Measurements from ENCODE around the gene DLGAP4.

The DLGAP4 gene

DNA sequence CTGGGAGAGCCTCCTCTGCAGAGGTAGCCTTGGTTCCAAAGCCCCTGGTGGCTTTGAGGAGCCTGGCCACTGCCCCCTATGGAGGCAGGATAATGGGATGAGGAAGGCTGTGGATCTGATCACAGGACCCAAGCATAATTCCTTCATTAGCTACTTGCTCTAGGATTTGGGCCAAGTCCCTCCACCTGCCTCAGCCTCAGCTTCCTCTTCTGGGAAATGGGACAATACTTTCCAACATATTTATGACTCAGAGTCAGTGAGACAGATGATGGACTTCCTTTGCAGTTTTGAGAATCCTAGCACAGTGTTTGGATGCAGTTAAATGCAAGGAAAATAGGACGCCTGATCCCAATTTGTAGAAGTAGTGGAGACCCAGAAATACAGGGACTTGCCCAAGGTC lies 171.3 kb downstream of the DLGAP4 start:
- DNase-seq (ENCODE audit: low spot score) = no peak

DNA sequence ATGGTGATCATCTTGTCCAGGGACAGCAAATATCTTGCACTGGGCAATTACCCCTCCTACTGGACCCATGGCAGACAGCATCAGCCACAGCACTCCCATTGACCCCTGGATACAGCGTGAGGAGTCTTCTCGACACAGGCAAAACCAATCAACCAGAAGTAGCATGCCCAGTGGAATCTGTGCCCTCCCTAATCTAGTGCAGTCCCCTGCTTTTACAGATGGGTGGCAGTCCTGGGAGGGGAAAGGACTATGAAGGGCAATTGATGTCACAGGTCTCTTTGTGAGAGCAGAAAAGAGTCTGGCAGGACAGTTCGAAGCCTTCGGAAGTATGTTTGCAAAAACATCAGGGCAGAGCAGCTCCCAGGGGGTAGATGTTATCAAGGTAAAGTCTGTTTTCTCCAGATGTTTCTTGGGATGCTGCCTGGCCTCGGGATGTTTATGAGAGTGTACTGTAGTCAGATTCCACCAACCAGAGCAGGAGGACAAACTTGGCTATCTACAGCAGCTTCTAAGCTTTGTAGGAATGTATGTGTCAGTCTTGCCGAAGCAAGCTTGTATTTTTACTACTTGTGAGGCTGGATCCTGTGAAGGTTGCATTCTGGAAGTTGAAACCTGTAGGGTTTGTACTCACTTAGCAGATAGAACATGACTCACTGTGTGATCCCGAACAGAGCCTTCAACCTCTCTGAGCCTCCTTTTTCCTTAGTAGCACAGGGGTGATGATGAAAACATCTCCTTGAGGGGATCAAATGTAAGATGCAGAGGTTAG lies 172.2 kb downstream of the DLGAP4 start:
- DNase-seq (ENCODE audit: low spot score) = no peak

DNA sequence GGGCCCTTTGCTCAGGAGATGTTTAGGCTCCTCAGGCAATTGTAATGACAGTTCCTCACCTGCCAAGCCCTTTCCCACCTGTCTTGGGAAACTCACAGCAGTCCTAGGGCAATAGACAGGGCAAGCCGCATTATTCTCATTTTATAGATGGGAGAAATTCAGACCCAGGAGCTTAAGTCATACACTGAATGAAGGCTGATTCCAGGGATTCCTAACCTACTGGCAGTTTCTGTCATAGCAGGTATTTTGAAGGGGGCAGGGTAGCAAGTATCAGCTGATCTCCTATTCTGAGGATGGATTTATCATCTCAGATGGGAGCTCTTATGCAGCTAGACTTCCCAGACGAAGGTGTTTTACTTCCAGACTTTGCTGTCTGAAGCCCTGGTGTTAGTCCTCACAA lies 173.8 kb downstream of the DLGAP4 start:
- no peak for DNase-seq (ENCODE audit: low spot score)

DNA sequence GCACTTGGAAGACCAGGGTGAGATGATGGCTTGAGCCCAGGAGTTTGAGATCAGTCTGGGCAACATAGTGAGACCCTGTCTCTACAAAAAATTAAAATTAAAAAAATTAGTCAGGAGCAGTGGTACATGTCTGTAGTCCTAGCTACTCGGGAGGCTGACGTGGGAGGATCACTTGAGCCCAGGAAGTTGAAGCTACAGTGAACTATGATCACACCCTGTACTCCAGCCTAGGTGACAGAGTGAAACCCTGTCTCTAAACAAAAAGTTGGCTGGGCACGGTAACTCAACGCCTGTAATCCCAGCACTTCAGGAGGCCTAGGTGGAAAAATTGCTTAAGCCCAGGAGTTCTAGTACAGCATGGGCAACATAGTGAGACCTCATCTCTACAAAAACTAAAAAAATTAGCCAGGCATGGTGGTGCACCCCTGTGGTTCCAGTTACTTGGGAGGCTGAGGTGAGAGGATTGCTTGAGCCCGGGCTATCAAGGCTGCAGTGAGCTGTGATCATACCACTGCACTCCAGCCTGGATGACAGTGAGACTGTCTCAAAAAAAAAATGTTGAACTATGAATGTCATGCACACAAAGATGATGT lies 174.4 kb downstream of the DLGAP4 start:
- no peak for DNase-seq (ENCODE audit: low spot score)

DNA sequence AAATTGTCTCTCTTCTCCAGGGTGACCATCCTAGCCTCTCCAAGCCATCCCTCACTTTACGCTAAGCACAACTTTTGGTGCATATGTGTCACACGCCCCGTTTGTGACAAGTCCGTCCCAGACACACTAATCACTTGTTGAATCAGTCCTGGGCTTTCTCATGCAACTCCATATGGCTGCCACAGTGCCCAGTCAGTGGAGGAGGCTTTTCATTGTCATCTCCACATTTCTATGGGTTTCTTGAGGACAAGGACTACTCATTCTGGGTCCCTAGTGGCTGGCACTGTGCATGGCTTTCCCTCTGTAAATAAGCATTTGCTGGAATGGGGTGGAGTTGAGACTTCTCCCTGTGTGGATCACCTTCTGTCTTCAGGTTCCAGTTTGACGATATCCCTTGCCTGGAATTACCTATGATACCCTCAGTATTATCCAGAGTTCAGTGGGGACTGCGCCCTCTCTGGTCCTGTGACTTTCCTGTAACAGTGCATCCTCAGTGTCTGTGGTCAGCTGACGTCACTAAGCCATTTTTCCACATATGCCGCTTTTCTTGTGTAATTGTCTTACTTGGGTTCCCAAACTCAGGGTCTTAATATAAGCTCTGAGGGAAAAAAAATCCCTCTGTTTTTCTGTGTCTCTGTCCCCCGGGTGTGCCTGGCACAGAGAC lies 175.4 kb downstream of the DLGAP4 start:
- no peak for DNase-seq (ENCODE audit: low spot score)

DNA sequence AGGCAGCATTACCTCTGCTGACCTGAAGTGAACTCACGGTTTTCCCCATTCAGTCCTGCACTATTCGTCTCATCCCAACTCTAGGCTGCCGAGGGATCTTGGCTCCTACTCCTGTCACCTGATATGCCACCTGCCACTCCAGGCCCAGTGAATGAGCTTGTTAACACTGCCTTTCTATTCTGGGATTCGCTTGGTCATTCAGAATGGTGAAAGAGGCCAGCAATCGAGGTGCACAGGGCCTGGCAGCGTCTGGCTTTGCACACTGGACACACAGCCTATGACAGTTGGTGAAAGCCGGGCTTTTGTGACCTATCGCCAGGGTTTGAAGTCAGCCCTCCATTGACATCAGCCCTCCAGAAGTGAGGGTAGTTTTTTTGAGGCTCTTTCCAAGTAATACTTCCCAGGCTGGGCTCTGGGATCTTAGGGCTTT lies 175.9 kb downstream of the DLGAP4 start:
- no peak for DNase-seq (ENCODE audit: low spot score)

DNA sequence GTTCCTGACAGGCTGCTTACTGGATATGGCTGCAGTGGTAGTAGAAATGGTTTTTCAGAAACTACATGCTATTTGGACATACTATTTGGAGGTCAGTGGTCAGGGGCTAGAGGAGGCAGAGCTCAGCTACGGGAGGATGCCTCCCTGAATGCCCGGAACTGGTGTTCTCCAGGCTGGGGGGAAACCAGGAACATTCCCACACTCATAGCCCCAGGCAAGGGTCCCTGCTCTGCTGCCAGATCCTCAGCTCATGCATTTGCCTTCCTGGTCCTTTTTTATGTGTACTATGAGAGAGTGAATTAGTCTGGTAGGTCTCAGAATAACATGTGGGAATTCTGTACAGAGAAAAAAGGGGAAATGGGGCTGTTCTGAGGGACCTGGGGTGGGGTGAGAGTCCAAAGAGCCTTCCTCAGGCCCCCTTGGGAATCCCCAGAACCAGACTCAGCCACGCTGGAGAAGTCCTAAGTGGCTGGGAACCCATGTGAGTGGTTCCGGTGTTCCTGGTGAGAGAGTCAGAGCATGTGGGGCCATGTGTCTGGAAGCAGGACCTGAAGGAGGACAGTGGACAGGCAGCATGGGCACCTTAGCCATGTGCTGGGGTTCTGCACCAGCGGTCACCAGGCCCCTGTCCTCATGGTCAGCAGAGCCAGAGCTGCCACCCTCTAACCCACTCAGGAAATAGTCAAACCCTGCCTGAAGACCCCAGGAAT lies 177.2 kb downstream of the DLGAP4 start:
- no peak for DNase-seq (ENCODE audit: low spot score)

DNA sequence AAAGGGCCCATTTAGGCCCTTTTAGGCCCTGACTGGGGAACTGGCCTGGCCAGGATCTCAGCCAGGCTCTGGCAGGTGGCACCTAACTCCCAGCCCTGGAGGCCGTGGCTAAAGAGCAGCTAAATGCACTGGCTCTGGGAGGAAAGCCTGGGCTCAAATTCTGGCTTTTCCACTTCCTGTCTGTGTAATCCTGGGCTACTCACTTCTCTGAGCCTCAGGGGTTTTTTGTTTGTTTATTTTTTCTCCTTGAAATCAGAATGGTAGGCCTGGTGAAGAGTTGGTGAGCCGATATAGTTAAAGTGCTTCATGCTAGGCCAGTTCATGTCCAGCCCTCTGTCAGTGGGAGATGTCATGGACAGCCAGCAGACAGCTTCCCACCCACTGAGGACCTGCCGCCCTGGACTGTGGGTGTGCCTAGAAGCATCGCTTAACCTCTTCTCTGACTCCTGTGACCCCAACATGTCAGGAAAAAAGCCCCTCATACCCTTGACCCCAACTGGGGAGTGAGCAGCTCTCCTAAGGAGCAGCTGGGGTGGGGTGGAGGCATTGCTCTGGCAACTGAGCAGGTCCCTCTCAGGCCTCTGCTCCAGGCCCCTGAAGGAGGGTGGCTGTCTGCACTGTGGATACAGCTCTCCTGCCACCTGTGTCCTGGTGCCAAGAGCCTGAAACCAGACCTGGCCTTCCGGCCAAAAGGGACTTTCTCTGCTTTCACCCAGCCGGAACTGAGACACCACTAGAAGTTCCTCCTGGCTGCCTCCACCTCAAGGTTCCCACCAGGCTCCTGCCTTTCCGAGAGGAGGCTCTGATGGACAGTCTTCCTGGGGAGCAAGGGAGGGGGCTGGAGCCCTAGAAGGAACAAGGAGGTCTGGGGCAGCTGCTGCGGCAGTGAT lies 178.0 kb downstream of the DLGAP4 start:
- no peak for DNase-seq (ENCODE audit: low spot score)

DNA sequence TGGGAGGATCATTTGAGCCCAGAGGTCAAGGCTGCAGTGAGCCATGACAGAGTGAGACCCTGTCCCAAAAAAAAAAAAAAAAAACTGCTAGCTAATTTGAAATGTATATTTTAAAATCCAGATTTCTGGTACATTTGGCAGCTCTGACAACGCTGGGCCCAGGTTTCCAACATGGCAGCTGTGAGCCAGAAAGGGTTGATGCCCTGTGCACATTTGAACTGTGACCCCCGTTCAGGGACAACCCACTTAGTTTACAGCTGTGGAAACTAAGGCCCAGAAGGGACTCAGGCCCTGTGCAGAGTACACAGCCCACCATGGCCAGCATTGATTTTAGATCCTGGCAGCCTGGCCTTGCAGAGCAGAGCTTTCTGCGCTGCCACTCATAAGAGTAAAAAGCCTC lies 179.1 kb downstream of the DLGAP4 start:
- DNase-seq (ENCODE audit: low spot score) = no peak

DNA sequence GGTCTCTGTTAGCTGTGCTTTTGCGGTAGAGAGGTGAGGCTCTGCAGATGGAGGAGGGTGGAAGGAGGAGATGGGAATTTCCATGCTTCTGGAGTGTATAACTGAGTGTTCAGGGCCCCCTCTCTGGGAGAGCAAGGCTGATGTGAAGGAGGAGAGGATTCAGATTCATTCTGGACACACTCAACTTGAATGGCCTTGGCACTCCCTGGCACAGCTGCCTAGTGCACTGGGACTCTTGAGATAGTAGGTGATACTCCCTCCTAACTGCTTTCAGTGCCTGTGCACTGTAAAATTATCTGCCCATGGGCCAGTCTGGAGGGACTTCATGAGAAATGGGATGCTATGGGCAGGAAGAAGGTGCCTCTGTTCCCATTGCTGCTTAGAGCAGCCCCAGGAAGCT lies 180.9 kb downstream of the DLGAP4 start:
- no peak for DNase-seq (ENCODE audit: low spot score)

DNA sequence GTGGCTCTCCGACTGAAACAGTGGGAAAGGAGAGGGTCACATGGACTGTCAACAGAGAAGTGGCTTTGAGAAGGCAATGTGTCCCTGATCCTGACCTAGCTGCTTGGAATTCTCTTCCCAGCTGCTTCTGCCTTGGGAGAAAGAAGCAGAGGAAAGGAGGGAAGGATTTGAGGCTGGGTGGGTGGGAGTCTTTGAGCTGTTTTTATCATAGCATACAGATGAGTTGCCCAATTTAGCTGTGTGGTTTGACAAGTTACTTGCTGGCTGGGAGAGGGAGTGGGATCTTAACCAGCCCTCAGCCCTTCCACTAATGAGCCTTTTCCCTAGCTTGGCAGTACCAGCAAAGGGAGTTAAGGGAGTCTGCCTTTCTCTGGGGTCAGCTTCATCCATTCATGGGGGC lies 184.1 kb downstream of the DLGAP4 start:
- no peak for DNase-seq (ENCODE audit: low spot score)

DNA sequence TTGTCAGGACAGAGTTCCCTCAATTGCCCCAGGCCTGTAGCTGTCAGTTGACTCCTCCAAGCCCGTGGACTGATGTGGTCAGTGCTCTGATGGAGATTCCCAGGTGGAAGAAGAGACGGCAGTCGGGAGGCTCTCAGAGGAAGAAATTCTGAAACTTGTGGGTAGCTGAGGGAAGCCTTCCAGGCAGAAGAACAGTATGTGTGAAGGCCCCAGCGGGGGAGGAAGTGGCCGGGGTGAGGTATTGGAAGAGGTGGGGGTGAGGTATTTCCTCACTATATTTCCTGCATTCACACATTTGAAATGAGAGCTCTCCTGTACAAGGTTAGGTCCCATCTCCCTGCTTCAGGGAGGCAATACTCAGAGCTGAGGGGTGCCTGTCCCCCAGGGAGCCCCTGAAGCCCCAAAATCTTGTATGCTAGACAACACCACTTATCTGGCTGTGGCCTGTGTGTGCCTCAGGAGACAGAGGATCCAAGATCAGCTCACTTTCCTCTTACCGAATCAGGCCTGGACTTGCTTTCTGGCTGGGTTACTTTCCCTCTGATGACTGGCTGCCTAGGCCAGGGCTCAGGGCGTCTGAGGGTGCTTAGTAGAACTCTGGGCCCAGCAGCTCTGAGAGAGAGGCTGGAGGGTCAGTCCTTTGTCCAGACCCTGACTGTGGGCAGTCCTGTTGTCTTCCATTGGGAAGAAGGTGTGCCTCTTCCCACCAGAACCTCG lies 185.9 kb downstream of the DLGAP4 start:
- no peak for DNase-seq (ENCODE audit: low spot score)

DNA sequence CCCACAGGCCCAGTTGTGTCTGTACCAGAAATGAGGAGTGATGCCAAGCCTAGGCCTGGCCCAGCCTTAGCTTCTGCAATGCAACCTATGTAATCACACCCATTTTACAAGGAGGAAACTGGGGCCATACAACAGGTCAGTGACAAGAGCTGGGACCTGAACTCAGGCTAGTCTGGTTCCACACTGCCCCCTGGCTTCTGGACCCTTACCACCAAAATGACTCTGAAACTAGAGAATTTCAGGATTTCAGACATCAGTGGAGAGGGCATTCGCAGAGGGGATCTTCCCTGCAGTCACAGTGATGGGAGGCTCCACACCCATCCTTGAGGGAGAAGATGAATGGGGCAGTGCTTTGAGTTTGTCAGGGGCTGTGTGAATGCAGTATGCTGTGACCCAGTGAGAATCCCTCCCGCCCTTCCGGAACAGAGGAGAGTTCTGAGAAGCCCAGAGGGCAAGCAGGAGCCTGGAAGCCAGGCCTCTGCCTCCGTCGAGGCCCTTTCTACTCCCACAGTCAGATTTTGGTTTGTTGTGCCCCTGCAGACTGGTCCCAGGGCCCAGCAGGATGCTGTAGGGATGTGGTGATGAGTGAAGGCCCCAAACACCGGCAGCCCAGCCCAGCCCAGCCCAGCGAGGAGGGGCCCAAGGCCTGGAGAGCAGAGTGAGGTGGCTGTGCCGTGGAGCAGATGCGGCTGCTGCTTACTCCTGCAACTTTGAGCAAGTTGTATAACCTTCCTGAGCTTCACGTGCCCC lies 187.1 kb downstream of the DLGAP4 start:
- DNase-seq (ENCODE audit: low spot score) = peak; percentile 74

DNA sequence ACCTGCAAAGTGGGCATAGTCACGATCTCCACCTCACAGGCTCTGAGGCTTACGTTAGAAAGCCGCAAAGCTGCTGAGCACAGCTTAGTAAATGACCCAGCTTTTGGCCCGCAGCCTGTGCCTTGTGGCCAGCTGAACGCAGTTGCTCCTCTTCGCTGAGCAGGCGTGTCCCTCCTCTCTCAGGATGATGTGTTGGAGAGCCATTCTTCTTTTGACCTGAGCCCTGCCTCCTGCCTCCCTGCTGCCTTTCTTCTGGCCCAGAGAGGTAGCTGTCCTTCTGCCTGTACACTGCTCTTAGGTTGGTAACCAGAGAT lies 187.6 kb downstream of the DLGAP4 start:
- DNase-seq (ENCODE audit: low spot score) = no peak

DNA sequence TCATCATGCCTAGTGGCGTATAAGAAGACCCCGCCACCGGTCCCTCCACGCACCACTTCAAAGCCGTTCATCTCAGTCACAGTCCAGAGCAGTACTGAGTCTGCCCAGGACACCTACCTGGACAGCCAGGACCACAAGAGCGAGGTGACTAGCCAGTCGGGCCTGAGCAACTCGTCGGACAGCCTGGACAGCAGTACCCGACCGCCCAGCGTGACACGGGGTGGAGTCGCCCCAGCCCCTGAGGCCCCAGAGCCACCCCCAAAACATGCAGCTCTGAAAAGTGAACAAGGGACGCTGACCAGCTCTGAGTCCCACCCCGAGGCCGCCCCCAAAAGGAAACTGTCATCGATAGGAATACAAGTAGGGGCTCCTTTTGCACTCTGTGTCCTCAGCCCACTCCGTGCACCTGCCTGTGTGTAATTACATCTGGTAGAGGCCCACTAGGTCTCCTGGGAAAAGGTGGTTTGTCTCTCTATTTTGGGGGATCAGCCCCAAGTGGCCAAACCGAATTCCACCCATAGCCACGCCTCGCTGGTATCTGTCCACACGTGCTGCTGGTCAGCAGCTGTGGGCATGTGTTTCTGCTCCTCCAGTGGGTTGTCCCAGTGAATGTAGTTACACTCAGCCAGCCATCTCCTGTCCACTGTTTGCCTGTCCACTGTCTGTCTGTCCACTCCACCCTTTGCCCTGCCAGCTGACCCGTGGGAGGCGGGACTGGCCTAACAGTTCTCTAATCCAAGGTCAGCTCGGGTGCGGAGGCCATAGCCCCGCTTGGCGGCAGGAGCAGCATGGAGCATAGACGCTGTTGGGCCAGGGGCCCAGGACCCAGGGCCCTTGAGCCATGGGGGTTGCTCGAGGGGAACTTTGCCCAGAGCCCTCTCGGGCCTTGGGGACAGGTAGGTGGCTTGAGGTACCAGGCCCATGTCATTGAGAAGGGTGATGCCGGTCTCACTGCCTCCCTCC lies 190.8 kb downstream of the DLGAP4 start:
- no peak for DNase-seq (ENCODE audit: low spot score)

DNA sequence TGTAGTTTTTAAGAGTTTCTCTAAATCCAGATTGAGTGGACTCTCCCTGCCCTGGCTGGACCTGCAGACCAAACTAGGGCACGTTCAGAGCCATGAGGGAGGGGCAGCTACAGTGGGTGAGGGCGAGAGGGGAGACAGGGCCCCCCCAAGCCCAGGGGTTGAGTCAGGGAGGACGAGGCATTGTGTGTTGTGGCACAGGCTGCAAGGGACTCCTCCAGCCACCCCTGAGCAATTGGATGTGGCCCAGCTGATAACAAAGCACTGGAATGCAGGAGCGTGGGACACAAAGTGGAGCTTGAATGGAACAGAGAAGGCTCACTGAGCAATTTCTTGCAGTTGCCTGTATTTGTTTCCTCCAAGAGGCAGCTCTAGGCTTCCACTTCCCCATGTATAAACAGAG lies 191.7 kb downstream of the DLGAP4 start:
- no peak for DNase-seq (ENCODE audit: low spot score)

DNA sequence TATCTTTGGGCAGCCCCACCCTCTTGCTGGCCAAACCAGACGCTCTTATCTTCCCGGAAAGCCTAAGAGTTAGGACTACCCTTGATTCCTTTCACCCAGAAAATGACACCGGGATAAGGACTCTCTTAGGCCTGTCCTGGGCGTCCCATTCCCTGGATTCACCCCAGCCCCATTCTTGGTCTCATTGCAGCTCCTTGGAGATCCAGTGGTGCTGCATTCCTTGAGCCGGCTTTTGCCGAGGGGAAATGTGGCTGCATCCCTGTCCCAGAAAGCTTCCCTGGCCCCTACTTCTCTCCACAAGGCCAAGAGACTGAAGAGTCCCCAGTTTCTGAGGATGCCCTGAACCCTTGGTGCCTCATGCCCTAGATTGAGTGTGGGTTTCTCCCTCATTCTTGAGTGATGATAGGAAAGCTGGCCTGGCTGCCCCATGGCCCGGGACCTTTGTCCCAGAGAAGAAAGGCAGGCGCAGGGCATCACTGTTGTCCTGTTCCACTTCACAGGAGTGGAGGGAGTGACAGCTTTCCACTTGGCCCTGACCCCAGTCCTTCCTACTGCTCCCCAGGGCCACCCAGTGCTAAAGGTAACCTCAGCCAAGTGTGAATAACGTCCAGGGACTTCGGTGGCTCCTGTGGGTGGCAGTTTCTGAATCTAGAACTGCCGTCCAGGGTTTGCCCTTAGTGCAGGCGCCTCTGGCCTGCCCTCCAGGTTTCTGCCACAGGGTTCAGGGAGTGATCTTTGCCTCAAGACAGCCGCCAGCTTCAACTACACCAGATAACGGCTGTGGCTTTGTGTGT lies 192.4 kb downstream of the DLGAP4 start:
- no peak for DNase-seq (ENCODE audit: low spot score)

DNA sequence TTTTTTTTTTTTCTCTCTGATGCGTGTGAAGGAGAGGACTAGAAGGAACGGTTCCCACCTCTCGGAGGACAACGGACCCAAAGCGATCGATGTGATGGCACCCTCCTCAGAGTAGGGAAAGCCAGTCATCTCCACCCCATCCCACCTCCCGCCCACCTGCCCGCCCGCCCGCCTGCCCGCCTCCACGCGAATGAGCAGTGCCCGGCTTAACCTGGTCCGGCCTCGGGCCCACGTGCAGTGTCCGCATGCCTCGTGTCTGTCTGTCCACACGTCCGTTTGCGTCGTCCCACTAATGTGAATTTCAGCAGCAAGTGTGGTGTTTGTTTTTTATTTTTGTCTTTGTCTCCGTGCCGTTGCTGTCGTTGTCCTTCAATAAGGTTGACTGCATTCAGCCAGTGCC lies 193.1 kb downstream of the DLGAP4 start:
- DNase-seq (ENCODE audit: low spot score) = no peak

Measured in HuH-7 (cell line).